GM23338 (cell line): ENCODE data around the gene KIF5A. TPM values are rescaled to one million over a fixed set of nuclear protein-coding genes. Genes with fewer than 3 reads are reported as not detected.
A peak's percentile ranks its signal among the peaks of the same experiment; 100 is the strongest.

ENCODE experiments used
- ATAC-seq: fragments of 200-7000 bp; cut with Tn5 transposase; 3 replicates; pipeline ENCODE4 v1.9.1; 2020
- DNase-seq: peaks from one replicate; pipeline ENCODE4 v3.0.0-alpha.2; 2015; ENCODE audit warnings: low spot score
- H2AFZ ChIP-seq: fragments of 200-600 bp; sonication (generic); 2 replicates; pipeline ENCODE4 v1.8.0; 2016; ENCODE audit warnings: antibody characterized with exemption, mild to moderate bottlenecking, moderate library complexity
- H3F3A ChIP-seq: fragments of 200-600 bp; sonication (generic); replicated peaks from 2 replicates; pipeline ENCODE4 v1.8.0; 2017; ENCODE audit warnings: antibody characterized with exemption, mixed run types, low read depth
- H3K27ac ChIP-seq: fragments of 200-600 bp; sonication (generic); 2 replicates; pipeline ENCODE4 v1.6.1; 2016; ENCODE audit warnings: low read depth
- H3K27me3 ChIP-seq: fragments of 200-600 bp; sonication (generic); 2 replicates; pipeline ENCODE4 v1.8.0; 2016; ENCODE audit warnings: mild to moderate bottlenecking, mixed run types, moderate library complexity; ENCODE audit not compliant: insufficient read depth
- H3K36me3 ChIP-seq: fragments of 200-600 bp; sonication (generic); 2 replicates; pipeline ENCODE4 v1.8.0; 2016; ENCODE audit warnings: mild to moderate bottlenecking; ENCODE audit not compliant: insufficient read depth
- H3K4me1 ChIP-seq: fragments of 200-600 bp; sonication (generic); 2 replicates; pipeline ENCODE4 v1.8.0; 2016; ENCODE audit warnings: mild to moderate bottlenecking, moderate library complexity; ENCODE audit not compliant: insufficient read depth
- H3K4me2 ChIP-seq: fragments of 200-600 bp; sonication (generic); 2 replicates; pipeline ENCODE4 v1.7.1; 2017; ENCODE audit warnings: mixed run types
- H3K4me3 ChIP-seq: fragments of 200-600 bp; sonication (generic); 2 replicates; pipeline ENCODE4 v1.6.1; 2016; ENCODE audit warnings: mixed run types
- H3K79me2 ChIP-seq: fragments of 200-600 bp; sonication (generic); replicated peaks from 2 replicates; pipeline ENCODE4 v1.8.0; 2017; ENCODE audit warnings: mild to moderate bottlenecking; ENCODE audit not compliant: insufficient read depth
- H3K9me2 ChIP-seq: fragments of 200-600 bp; sonication (generic); 2 replicates; pipeline ENCODE4 v1.8.0; 2017; ENCODE audit not compliant: insufficient read depth
- H4K20me1 ChIP-seq: fragments of 200-600 bp; sonication (generic); replicated peaks from 2 replicates; pipeline ENCODE4 v1.8.0; 2017; ENCODE audit warnings: mild to moderate bottlenecking; ENCODE audit not compliant: insufficient read depth
- H3K27ac Mint-ChIP-seq: 2 replicates; pipeline ENCODE4 v1.8.0; 2020; ENCODE audit warnings: inconsistent platforms, mild to moderate bottlenecking, moderate library complexity, mixed read lengths
- H3K27me3 Mint-ChIP-seq: 3 replicates; pipeline ENCODE4 v1.8.0; 2022; ENCODE audit warnings: low read depth, mild to moderate bottlenecking, moderate library complexity, mixed read lengths, inconsistent platforms; ENCODE audit not compliant: insufficient read depth, poor library complexity
- H3K36me3 Mint-ChIP-seq: 3 replicates; pipeline ENCODE4 v1.8.0; 2021; ENCODE audit warnings: low read depth, mild to moderate bottlenecking, inconsistent platforms, moderate library complexity, mixed read lengths
- H3K4me1 Mint-ChIP-seq: 3 replicates; pipeline ENCODE4 v1.8.0; 2020; ENCODE audit warnings: mild to moderate bottlenecking, inconsistent platforms, mixed read lengths
- H3K4me3 Mint-ChIP-seq: 3 replicates; pipeline ENCODE4 v1.8.0; 2021; ENCODE audit warnings: moderate library complexity, mild to moderate bottlenecking, inconsistent platforms, mixed read lengths
- H3K9me3 Mint-ChIP-seq: 3 replicates; pipeline ENCODE4 v1.8.0; 2020; ENCODE audit warnings: moderate library complexity, mild to moderate bottlenecking, inconsistent platforms, mixed read lengths
- CREB1 ChIP-seq: fragments of 250-450 bp; sonication (Bioruptor Pico); IDR thresholded peaks from 2 replicates; pipeline ENCODE4 v1.5.0; 2020; ENCODE audit warnings: low read depth, mild to moderate bottlenecking, moderate library complexity
- CTCF ChIP-seq, 2 experiments: fragments of 200-600 bp in 1 of 2; sonication (generic) in 1 of 2; conservative IDR thresholded peaks; 2 replicates each; pipeline versions ENCODE4 v1.5.1 to v1.6.1; 2016 to 2017; ENCODE audit warnings: antibody characterized with exemption in 2 of 2, low read depth in 2 of 2, mild to moderate bottlenecking in 2 of 2, moderate library complexity in 1 of 2
- ETS1 ChIP-seq: IDR thresholded peaks from 2 replicates; pipeline ENCODE4 v1.6.1; 2016; ENCODE audit warnings: antibody characterized with exemption
- EZH2 ChIP-seq: fragments of 200-600 bp; sonication (generic); IDR thresholded peaks from one replicate; pipeline ENCODE4 v1.8.0; 2017; ENCODE audit warnings: antibody characterized with exemption, mild to moderate bottlenecking, low read depth; ENCODE audit not compliant: unreplicated experiment
- JUNB ChIP-seq: IDR thresholded peaks from one replicate; pipeline ENCODE4 v1.6.1; 2016; ENCODE audit warnings: antibody characterized with exemption; ENCODE audit not compliant: unreplicated experiment
- POLR2AphosphoS5 ChIP-seq: IDR thresholded peaks from 2 replicates; pipeline ENCODE4 v1.6.1; 2016; ENCODE audit warnings: antibody characterized with exemption, low read depth
- STAT1 ChIP-seq: IDR thresholded peaks from one replicate; pipeline ENCODE4 v1.6.1; 2016; ENCODE audit warnings: antibody characterized with exemption; ENCODE audit not compliant: unreplicated experiment
- ZNF114 ChIP-seq: fragments of 250-450 bp; sonication (Bioruptor Pico); IDR thresholded peaks from 2 replicates; pipeline ENCODE4 v1.5.0; 2020; ENCODE audit warnings: mild to moderate bottlenecking, moderate library complexity
- ZNF331 ChIP-seq: fragments of 250-450 bp; sonication (Bioruptor Pico); IDR thresholded peaks from 2 replicates; pipeline ENCODE4 v1.5.0; 2020; ENCODE audit warnings: low read depth, mild to moderate bottlenecking, moderate library complexity
- long read RNA-seq: library from polyadenylated mRNA; unstranded; transcript quantifications from one replicate; pipeline ENCODE4 v2.0.0, GENCODE V29; 2020; ENCODE audit not compliant: unreplicated experiment
- polyA plus RNA-seq: library from polyadenylated mRNA; unstranded; fragments of >200 nt; fragmentation: Nextera tagmentation; extraction: Ambion mirVana; gene quantifications from 2 replicates; pipeline ENCODE4 v1.2.1, GENCODE V29; 2016
- total RNA-seq: library from RNA; depleted of rRNA; stranded (reverse); fragments of >200 nt; shearing (Covaris generic); gene quantifications from 2 replicates; pipeline ENCODE4 v1.2.3, GENCODE V29; 2014; rRNA removed
- TF ChIP-seq, protein P1 (sequence below): fragments of 250-450 bp; sonication (Bioruptor Pico); IDR thresholded peaks from 2 replicates; pipeline ENCODE4 v1.5.0; 2020; ENCODE audit warnings: mild to moderate bottlenecking, moderate library complexity

The KIF5A gene
- 16.5 and 21.3 TPM in 2 replicates for total RNA-seq
- polyA plus RNA-seq = 9.1 and 11.1 TPM in 2 replicates
- long read RNA-seq, partial matches to known transcripts = 6 of 12 reads
- long read RNA-seq, other reads (novel, unspliced or antisense) = 6 of 12 reads

DNA sequence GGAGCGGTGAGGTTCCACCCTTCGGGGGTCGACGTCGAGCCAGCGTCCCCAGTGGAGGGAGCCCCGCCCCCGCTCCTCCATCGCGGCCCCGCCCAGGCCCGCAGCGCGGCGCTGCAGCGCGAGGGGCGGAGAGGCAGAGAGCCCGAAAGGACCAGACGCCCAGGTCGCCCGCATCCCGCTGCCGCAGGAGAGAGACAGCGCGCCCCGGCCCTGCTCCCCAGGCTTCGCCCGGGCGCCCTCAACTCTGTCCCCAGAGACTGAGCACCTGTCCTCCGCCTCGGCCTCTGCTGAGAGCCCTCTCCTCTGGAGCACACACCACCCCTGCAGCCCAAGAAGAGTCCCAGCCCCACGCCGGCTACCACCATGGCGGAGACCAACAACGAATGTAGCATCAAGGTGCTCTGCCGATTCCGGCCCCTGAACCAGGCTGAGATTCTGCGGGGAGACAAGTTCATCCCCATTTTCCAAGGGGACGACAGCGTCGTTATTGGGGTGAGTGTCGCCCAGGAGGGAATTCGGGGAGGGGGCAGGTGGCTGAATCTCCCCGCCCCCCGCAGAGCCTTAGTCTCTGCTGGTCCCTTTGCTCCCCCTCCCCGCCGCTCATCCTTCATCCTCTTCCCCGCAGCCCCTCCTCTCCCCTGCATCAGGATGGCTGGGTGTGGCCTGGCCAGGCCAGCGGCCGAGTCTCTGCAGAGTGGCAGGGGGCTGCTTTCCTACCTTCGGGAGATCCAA, at the start of gene KIF5A:
KIF5A (plus strand) TSS at position 136 of the 732 bp plus-strand sequence; CDS start at position 364, 228 bp downstream.
- H3K4me1 ChIP-seq = peaks cover 33% of the 10 kb centered on the region
- H3K9me2 ChIP-seq = no peaks in the 10 kb centered on the region
- Mint-ChIP-seq H3K27ac (no peak within 1 kb of the TSS), H3K36me3 (peaks cover 3% of the 10 kb centered on the region; the same call in 2 of the 3 replicates), H3K9me3 (no peaks in the 10 kb centered on the region), H3K4me1 (peaks cover 62% of the 10 kb centered on the region), H3K4me3 (peak within 1 kb of the TSS; percentile 79), H3K27me3 (peaks cover 13% of the 10 kb centered on the region)
- H3F3A ChIP-seq = peaks cover 13% of the 10 kb centered on the region
- H3K4me3 ChIP-seq = peak within 1 kb of the TSS; percentile 99
- peaks cover 14% of the 10 kb centered on the region for H3K27me3 ChIP-seq
- ATAC-seq = peak; percentile 73
- DNase-seq = peak; percentile 90
- H3K27ac ChIP-seq = no peak within 1 kb of the TSS
- peaks cover 50% of the 10 kb centered on the region for H3K79me2 ChIP-seq
- peak within 1 kb of the TSS; percentile 88 for H3K4me2 ChIP-seq
- H4K20me1 ChIP-seq = peaks cover 26% of the 10 kb centered on the region
- no peak for TF ChIP-seq ZNF114
- no peak for TF ChIP-seq ETS1
- TF ChIP-seq STAT1 = no peak
- TF ChIP-seq POLR2AphosphoS5 = peak; percentile 84
- TF ChIP-seq CREB1 (CRISPR knock-in tag) = no peak
- TF ChIP-seq, protein P1, sequence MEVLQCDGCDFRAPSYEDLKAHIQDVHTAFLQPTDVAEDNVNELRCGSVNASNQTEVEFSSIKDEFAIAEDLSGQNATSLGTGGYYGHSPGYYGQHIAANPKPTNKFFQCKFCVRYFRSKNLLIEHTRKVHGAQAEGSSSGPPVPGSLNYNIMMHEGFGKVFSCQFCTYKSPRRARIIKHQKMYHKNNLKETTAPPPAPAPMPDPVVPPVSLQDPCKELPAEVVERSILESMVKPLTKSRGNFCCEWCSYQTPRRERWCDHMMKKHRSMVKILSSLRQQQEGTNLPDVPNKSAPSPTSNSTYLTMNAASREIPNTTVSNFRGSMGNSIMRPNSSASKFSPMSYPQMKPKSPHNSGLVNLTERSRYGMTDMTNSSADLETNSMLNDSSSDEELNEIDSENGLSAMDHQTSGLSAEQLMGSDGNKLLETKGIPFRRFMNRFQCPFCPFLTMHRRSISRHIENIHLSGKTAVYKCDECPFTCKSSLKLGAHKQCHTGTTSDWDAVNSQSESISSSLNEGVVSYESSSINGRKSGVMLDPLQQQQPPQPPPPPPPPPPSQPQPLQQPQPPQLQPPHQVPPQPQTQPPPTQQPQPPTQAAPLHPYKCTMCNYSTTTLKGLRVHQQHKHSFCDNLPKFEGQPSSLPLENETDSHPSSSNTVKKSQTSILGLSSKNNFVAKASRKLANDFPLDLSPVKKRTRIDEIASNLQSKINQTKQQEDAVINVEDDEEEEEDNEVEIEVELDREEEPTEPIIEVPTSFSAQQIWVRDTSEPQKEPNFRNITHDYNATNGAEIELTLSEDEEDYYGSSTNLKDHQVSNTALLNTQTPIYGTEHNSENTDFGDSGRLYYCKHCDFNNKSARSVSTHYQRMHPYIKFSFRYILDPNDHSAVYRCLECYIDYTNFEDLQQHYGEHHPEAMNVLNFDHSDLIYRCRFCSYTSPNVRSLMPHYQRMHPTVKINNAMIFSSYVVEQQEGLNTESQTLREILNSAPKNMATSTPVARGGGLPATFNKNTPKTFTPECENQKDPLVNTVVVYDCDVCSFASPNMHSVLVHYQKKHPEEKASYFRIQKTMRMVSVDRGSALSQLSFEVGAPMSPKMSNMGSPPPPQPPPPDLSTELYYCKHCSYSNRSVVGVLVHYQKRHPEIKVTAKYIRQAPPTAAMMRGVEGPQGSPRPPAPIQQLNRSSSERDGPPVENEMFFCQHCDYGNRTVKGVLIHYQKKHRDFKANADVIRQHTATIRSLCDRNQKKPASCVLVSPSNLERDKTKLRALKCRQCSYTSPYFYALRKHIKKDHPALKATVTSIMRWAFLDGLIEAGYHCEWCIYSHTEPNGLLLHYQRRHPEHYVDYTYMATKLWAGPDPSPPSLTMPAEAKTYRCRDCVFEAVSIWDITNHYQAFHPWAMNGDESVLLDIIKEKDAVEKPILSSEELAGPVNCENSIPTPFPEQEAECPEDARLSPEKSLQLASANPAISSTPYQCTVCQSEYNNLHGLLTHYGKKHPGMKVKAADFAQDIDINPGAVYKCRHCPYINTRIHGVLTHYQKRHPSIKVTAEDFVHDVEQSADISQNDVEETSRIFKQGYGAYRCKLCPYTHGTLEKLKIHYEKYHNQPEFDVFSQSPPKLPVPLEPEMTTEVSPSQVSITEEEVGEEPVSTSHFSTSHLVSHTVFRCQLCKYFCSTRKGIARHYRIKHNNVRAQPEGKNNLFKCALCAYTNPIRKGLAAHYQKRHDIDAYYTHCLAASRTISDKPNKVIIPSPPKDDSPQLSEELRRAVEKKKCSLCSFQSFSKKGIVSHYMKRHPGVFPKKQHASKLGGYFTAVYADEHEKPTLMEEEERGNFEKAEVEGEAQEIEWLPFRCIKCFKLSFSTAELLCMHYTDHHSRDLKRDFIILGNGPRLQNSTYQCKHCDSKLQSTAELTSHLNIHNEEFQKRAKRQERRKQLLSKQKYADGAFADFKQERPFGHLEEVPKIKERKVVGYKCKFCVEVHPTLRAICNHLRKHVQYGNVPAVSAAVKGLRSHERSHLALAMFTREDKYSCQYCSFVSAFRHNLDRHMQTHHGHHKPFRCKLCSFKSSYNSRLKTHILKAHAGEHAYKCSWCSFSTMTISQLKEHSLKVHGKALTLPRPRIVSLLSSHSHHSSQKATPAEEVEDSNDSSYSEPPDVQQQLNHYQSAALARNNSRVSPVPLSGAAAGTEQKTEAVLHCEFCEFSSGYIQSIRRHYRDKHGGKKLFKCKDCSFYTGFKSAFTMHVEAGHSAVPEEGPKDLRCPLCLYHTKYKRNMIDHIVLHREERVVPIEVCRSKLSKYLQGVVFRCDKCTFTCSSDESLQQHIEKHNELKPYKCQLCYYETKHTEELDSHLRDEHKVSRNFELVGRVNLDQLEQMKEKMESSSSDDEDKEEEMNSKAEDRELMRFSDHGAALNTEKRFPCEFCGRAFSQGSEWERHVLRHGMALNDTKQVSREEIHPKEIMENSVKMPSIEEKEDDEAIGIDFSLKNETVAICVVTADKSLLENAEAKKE = no peak
- TF ChIP-seq ZNF331 = no peak
- 0 out of 4 replicates have a peak, but pooled peaks of 1 of the 2 experiments have one; percentile 22 for TF ChIP-seq CTCF (conservative IDR thresholded peaks at IDR 0.05; ENCODE audit: low read depth in 2 of 2)
- TF ChIP-seq EZH2 = no peak
- TF ChIP-seq JUNB = no peak
- peak within 1 kb of the TSS; percentile 99 for H2AFZ ChIP-seq
- H3K36me3 ChIP-seq = no peaks in the 10 kb centered on the region
